ENCODE measurements around the gene LNPK. TPM values are rescaled to one million over a fixed set of nuclear protein-coding genes. Genes with fewer than 3 reads are reported as not detected.

Gene LNPK
- total RNA-seq, 4 donors from 2014 or later, result 23.0 to 84.4 (median 50.1) TPM

DNA sequence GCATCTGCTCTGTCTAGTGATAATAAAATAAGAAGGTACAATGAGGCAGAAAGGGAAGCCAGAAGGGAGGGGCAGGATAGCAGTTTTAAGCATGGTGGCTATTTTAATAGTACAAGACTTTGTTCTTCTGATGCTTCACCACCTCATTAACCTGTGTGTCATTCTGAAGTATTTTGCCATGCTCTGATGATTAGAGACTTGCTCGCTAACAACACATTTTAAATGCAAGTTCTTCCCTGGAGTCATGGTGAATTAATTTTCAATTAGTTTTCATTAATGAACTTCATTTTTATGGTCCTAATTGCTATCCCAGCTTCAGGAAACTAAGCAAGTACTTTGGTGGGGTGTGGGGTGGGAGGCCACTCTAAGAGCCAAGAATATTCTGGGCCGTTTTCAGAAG is 25.7 kb upstream of the LNPK start:
- Histone ChIP-seq H3K4me1 (no peaks in the 10 kb centered on the region), H3K36me3 (no peaks in the 10 kb centered on the region), H3K4me3 (no peak overlapping the region), H3K27ac (no peak overlapping the region), H3K27me3 (peaks cover 11 to 16% (median 11%) of the 10 kb centered on the region in 3 donors), H3K9me3 (no peaks in the 10 kb centered on the region)
- intact Hi-C loops (cut with DNase I; ENCODE audit: low total_unique reads) (no loop called here), in situ Hi-C loops (cut with MboI; ENCODE audit: low sequenced_read_pairs in 4 of 4) (no loop called here)
- no peak for TF ChIP-seq CTCF (IDR thresholded peaks at IDR 0.05 in 4 of 5, conservative IDR thresholded peaks at IDR 0.05 in 1 of 5)
- ATAC-seq, result no peak
- DNase-seq, result no peak

DNA sequence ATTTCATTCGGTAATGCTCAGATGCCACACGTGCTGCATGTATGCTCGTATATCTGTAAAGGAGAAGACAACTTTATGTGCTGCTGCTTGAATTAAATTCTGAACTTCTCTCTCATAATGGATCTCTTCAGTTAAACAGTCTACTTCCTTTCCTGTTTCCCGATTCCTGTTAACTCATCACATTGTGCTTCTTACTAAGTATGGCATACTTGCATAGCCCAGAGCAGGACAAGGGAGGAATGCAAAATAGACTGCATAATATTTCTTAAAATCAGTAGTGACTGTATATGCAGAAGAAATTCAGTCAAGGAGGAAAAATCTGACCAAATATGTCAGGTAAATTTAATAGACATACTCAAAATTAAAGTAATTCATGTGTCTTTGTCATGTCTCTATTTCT is 23.9 kb upstream of the LNPK start:
- Histone ChIP-seq H3K27me3 (peaks cover 11 to 16% (median 11%) of the 10 kb centered on the region in 3 donors), H3K4me1 (no peaks in the 10 kb centered on the region)
- intact Hi-C loops (cut with DNase I; ENCODE audit: low total_unique reads), result no loop called here

DNA sequence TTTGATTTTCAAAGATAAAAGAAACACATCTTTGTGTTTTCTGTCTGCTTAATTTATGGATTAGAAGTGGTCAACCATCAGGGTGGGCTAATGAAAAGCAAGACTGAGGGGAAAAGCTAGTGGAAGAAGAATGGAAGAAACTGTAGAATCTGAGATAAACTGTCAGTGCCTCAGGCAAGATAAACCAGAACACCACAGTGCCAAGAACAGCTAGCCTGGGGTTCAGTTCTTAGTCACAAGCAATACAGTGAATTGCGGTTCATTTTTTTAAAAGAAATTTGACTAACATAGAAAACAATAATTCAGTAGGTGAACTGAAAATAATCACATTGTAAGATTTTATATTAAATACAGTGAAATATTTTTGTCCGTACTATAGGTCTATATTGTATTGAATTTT is 22.0 kb upstream of the LNPK start:
- in situ Hi-C loops (cut with MboI; ENCODE audit: low sequenced_read_pairs in 4 of 4) (no loop called here), intact Hi-C loops (cut with DNase I; ENCODE audit: low total_unique reads) (no loop called here)
- Histone ChIP-seq H3K36me3 (no peaks in the 10 kb centered on the region), H3K9me3 (no peaks in the 10 kb centered on the region), H3K27ac (no peak overlapping the region), H3K4me3 (no peak overlapping the region), H3K4me1 (no peaks in the 10 kb centered on the region), H3K27me3 (peaks cover 11 to 18% (median 11%) of the 10 kb centered on the region in 3 donors)
- DNase-seq (no peak), ATAC-seq (no peak)
- TF ChIP-seq POLR2A (IDR thresholded peaks at IDR 0.05), result no peak
- no peak for TF ChIP-seq CTCF (IDR thresholded peaks at IDR 0.05 in 4 of 5, conservative IDR thresholded peaks at IDR 0.05 in 1 of 5)

More for the DNA sequence above, 23.9 kb upstream of the LNPK start:
- ATAC-seq (no peak), DNase-seq (no peak)
- Histone ChIP-seq H3K36me3 (no peaks in the 10 kb centered on the region), H3K27ac (no peak overlapping the region), H3K9me3 (no peaks in the 10 kb centered on the region), H3K4me3 (no peak overlapping the region)
- in situ Hi-C loops (cut with MboI; ENCODE audit: low sequenced_read_pairs in 4 of 4), result no loop called here
- no peak for TF ChIP-seq CTCF (IDR thresholded peaks at IDR 0.05 in 4 of 5, conservative IDR thresholded peaks at IDR 0.05 in 1 of 5)
- no peak for TF ChIP-seq POLR2A (IDR thresholded peaks at IDR 0.05)

DNA sequence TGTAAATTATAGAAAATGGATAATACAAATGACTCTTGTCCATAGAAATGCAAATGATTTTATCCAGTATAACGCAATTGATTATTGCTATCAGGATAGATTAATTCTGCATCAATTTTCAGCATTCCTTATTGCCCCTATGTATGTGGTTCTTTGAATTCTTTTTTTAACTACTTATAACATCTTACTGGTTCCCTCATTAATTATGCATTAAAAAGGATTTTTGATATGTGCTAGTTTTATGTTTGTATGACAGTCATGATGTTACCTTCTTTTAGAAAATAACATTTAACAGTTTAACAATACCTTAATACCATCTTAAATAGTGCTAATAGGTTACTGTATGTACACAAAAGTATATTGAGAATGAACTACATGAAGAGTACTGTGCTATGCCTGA is 20.0 kb upstream of the LNPK start:
- H3K36me3 ChIP-seq, result no peaks in the 10 kb centered on the region
- in situ Hi-C loops (cut with MboI; ENCODE audit: low sequenced_read_pairs in 4 of 4) (no loop called here), intact Hi-C loops (cut with DNase I; ENCODE audit: low total_unique reads) (no loop called here)
- no peak overlapping the region for H3K27ac ChIP-seq
- H3K4me3 ChIP-seq, result no peak overlapping the region
- peaks cover 6 to 12% (median 11%) of the 10 kb centered on the region in 3 donors for H3K27me3 ChIP-seq
- TF ChIP-seq CTCF (IDR thresholded peaks at IDR 0.05 in 4 of 5, conservative IDR thresholded peaks at IDR 0.05 in 1 of 5) (no peak), POLR2A (IDR thresholded peaks at IDR 0.05) (no peak)
- no peaks in the 10 kb centered on the region for H3K4me1 ChIP-seq
- H3K9me3 ChIP-seq, result no peaks in the 10 kb centered on the region
- no peak for DNase-seq
- no peak for ATAC-seq

- DNase-seq (no peak), ATAC-seq (no peak)
- no peaks in the 10 kb centered on the region for H3K9me3 ChIP-seq
- in situ Hi-C loops (cut with MboI; ENCODE audit: low sequenced_read_pairs in 4 of 4), result no loop called here
- no peaks in the 10 kb centered on the region for H3K36me3 ChIP-seq
- intact Hi-C loops (cut with DNase I; ENCODE audit: low total_unique reads), result no loop called here
- no peak overlapping the region for H3K4me3 ChIP-seq
- peaks cover 0 to 6% (median 4%) of the 10 kb centered on the region in 3 donors for H3K27me3 ChIP-seq
- H3K4me1 ChIP-seq, result no peaks in the 10 kb centered on the region
- H3K27ac ChIP-seq, result no peak overlapping the region
- TF ChIP-seq CTCF (IDR thresholded peaks at IDR 0.05 in 4 of 5, conservative IDR thresholded peaks at IDR 0.05 in 1 of 5), result no peak
- no peak for TF ChIP-seq POLR2A (IDR thresholded peaks at IDR 0.05)
Measured at GRCh38 chr2:176020400-176020799, 18.3 kb upstream of the LNPK start.

Measured in gastrocnemius medialis (tissue), 4 donors.